Progenitor cell of endocrine pancreas (in vitro differentiated cells): ENCODE measurements around the gene CENPV. TPM values are rescaled to one million over a fixed set of nuclear protein-coding genes. Genes with fewer than 3 reads are reported as not detected.

Experiments
- DNase-seq: peaks from one replicate; pipeline ENCODE4 v3.0.0; 2021; ENCODE audit warnings: low spot score; ENCODE audit not compliant: unreplicated experiment
- H3K27ac Mint-ChIP-seq: 2 replicates; pipeline ENCODE4 v1.8.0; 2021; ENCODE audit warnings: mild to moderate bottlenecking, moderate library complexity, mixed read lengths
- H3K27me3 Mint-ChIP-seq: 2 replicates; pipeline ENCODE4 v1.8.0; 2021; ENCODE audit warnings: mixed read lengths
- H3K36me3 Mint-ChIP-seq: 2 replicates; pipeline ENCODE4 v1.8.0; 2022; ENCODE audit warnings: mixed read lengths; ENCODE audit not compliant: insufficient read depth
- H3K4me1 Mint-ChIP-seq: 2 replicates; pipeline ENCODE4 v1.8.0; 2021; ENCODE audit warnings: low read depth, mixed read lengths
- H3K4me3 Mint-ChIP-seq: 2 replicates; pipeline ENCODE4 v1.8.0; 2021; ENCODE audit warnings: low read depth, mild to moderate bottlenecking, moderate library complexity, mixed read lengths
- H3K9me3 Mint-ChIP-seq: 2 replicates; pipeline ENCODE4 v1.8.0; 2021; ENCODE audit warnings: low read depth, mixed read lengths
- CTCF ChIP-seq: fragments of 200-600 bp; sonication (generic); IDR thresholded peaks from one replicate; pipeline ENCODE4 v1.5.0; 2021; ENCODE audit warnings: antibody characterized with exemption, mild to moderate bottlenecking; ENCODE audit not compliant: unreplicated experiment
- total RNA-seq: library from RNA; stranded (reverse); gene quantifications from 2 replicates; pipeline ENCODE4 v1.2.1, GENCODE V29; 2021

CENPV gene
- total RNA-seq, 1 donor from 2014 or later, result 201 TPM

- no peak overlapping the region for H3K4me3 Mint-ChIP-seq
- TF ChIP-seq CTCF, result no peak
- H3K27ac Mint-ChIP-seq, result no peak overlapping the region
- peaks cover 6% of the 10 kb centered on the region for H3K4me1 Mint-ChIP-seq
- no peaks in the 10 kb centered on the region for H3K27me3 Mint-ChIP-seq
- no peak for DNase-seq
- H3K36me3 Mint-ChIP-seq, result peaks cover 25% of the 10 kb centered on the region
- no peaks in the 10 kb centered on the region for H3K9me3 Mint-ChIP-seq
Observed at GRCh38 chr17:16346721-16347271, 6.5 kb downstream of the CENPV start.

GRCh38 chr17:16345565-16345964 is 7.7 kb downstream of the CENPV start:
- H3K27me3 Mint-ChIP-seq, result no peaks in the 10 kb centered on the region
- no peak overlapping the region for H3K27ac Mint-ChIP-seq
- TF ChIP-seq CTCF, result no peak
- no peak overlapping the region for H3K4me3 Mint-ChIP-seq
- no peaks in the 10 kb centered on the region for H3K4me1 Mint-ChIP-seq
- no peaks in the 10 kb centered on the region for H3K9me3 Mint-ChIP-seq
- H3K36me3 Mint-ChIP-seq, result peaks cover 25% of the 10 kb centered on the region
- no peak for DNase-seq

GRCh38 chr17:16343569-16343968 is 9.7 kb downstream of the CENPV start:
- no peak for TF ChIP-seq CTCF
- no peak for DNase-seq
- Mint-ChIP-seq H3K27ac (peak overlapping the region; percentile 59), H3K4me3 (no peak overlapping the region), H3K9me3 (no peaks in the 10 kb centered on the region), H3K4me1 (no peaks in the 10 kb centered on the region), H3K36me3 (peaks cover 23% of the 10 kb centered on the region), H3K27me3 (no peaks in the 10 kb centered on the region)

DNA sequence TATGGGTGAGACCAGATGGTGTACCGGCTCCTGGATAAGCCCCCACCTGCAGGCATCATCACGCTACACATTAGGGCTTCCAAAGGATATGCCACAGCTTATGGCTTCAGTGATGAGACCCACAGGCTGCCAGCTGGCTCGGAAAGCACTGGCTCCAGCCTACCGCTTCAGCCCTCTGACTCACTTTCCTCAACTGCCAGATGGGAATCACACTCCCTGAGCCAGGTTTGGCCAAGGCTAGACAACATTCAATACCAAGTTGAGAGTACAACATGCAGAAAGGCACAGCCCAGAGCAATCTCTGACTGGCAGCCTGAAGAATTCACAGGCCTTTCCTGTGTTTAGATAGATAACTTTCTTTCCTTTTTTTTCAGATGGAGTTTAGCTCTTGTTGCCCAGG is 10.3 kb downstream of the CENPV start:
- Mint-ChIP-seq H3K27me3 (no peaks in the 10 kb centered on the region), H3K9me3 (no peaks in the 10 kb centered on the region), H3K4me3 (no peak overlapping the region), H3K27ac (no peak overlapping the region), H3K36me3 (peaks cover 24% of the 10 kb centered on the region), H3K4me1 (no peaks in the 10 kb centered on the region)
- no peak for DNase-seq
- TF ChIP-seq CTCF, result no peak

DNA sequence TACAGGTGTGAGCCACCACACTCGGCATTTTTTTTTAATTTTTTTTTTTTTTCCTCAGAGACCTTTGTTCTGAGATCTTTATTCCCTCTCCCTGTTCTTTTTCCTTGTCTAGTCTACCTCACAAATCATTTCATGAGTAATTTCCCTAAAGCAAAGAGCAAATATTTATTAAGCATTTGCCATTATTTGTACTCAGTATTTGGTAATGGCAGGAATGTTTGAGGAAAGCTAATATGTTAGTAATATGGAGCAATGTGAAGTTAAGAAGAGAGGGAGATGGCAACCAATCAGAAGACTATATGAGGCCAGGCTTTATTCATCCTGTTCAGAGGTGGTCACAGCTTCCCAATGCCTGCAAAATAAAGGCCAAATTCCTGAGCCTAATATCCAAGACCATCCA is 13.3 kb downstream of the CENPV start:
- DNase-seq, result no peak
- no peaks in the 10 kb centered on the region for H3K9me3 Mint-ChIP-seq
- H3K4me1 Mint-ChIP-seq, result no peaks in the 10 kb centered on the region
- no peak overlapping the region for H3K27ac Mint-ChIP-seq
- TF ChIP-seq CTCF, result no peak
- no peak overlapping the region for H3K4me3 Mint-ChIP-seq
- H3K36me3 Mint-ChIP-seq, result peaks cover 20% of the 10 kb centered on the region
- no peaks in the 10 kb centered on the region for H3K27me3 Mint-ChIP-seq
